T-helper 17 cell (primary cell): Measurements from ENCODE around the gene FBXO21. TPM values are rescaled to one million over a fixed set of nuclear protein-coding genes. Genes with fewer than 3 reads are reported as not detected.
"Not testable (repeated sequence)": the region's sequence is repeated elsewhere in the genome, so short reads cannot be mapped to it uniquely, and the experiment has no call there.

Source experiments
- ATAC-seq: fragments of 150-1000 bp; cut with Tn5 transposase; 2 replicates; pipeline ENCODE4 v1.10.0; 2021; ENCODE audit warnings: mild to moderate bottlenecking, moderate library complexity
- DNase-seq, 3 donors: peaks; one replicate each; pipeline versions ENCODE4 v3.0.0 to v3.0.0-alpha.2; 2020 to 2021
- H3K9me3 ChIP-seq: one replicate; pipeline ENCODE4 v1.7.0; 2013; ENCODE audit warnings: low read length, mild to moderate bottlenecking; ENCODE audit not compliant: control insufficient read depth, poor library complexity, severe bottlenecking
- H3K27ac Mint-ChIP-seq: one replicate; pipeline ENCODE4 v1.8.0; 2022; ENCODE audit warnings: mild to moderate bottlenecking, moderate library complexity, mixed read lengths
- H3K27me3 Mint-ChIP-seq: one replicate; pipeline ENCODE4 v1.8.0; 2022; ENCODE audit warnings: mixed read lengths
- H3K36me3 Mint-ChIP-seq: one replicate; pipeline ENCODE4 v1.8.0; 2022; ENCODE audit warnings: low read depth, mixed read lengths
- H3K4me1 Mint-ChIP-seq: one replicate; pipeline ENCODE4 v1.8.0; 2022; ENCODE audit warnings: mild to moderate bottlenecking, mixed read lengths
- H3K4me3 Mint-ChIP-seq: one replicate; pipeline ENCODE4 v1.8.0; 2022; ENCODE audit warnings: mild to moderate bottlenecking, moderate library complexity, mixed read lengths
- total RNA-seq, 4 donors: library from RNA in 2 of 4; stranded (reverse) in 2 of 4; gene quantifications; one replicate each; pipeline ENCODE4 v1.2.3 and lab custom pipeline; 2022 to 2026

The FBXO21 gene
- total RNA-seq, 2 donors from 2014 or later = 61.7 to 65.5 TPM

- not testable (repeated sequence) for H3K36me3 Mint-ChIP-seq, ATAC-seq, DNase-seq, H3K27me3 Mint-ChIP-seq, H3K9me3 ChIP-seq, H3K4me3 Mint-ChIP-seq
- H3K4me1 Mint-ChIP-seq = peaks cover 19% of the 10 kb centered on the region
- peak overlapping the region; percentile 9 for H3K27ac Mint-ChIP-seq
Measured at GRCh38 chr12:117192581-117192980, 2.3 kb upstream of the FBXO21 start.

DNA sequence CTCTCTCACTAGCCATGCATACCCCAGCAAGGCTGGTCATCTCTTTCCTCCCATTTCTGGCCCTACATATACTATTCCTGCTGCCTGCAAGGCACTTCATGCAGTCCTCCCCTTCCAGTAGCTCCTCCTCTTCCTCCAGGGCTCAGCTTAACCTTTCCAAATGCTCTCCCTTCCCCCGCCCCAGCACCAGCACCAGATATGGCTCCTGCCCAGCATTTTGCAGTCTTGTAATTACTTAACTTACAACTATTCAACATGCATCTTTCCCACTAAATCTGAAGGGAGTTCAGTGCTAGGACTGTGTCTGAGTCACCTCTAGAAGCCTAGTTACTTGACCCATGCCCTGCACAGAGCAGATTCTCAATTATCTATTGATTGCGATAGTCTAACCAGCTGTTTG lies 1.8 kb upstream of the FBXO21 start:
- Mint-ChIP-seq H3K27ac (peak overlapping the region; percentile 9), H3K4me3 (peak overlapping the region; percentile 13)
- no peak for ATAC-seq

GRCh38 chr12:117189725-117190209 lies 503 bp downstream of the FBXO21 start:
- Mint-ChIP-seq H3K36me3 (no peaks in the 10 kb centered on the region), H3K27me3 (no peaks in the 10 kb centered on the region), H3K4me1 (peaks cover 26% of the 10 kb centered on the region), H3K27ac (peak overlapping the region; percentile 90), H3K4me3 (peak overlapping the region; percentile 96)
- peak in 2 of 3 donors; percentile 10 to 15 for DNase-seq
- peak; percentile 39 for ATAC-seq
- H3K9me3 ChIP-seq = no peaks in the 10 kb centered on the region

More for the DNA sequence above, 1.8 kb upstream of the FBXO21 start:
- H3K4me1 Mint-ChIP-seq = peaks cover 22% of the 10 kb centered on the region
- peaks cover under 1% of the 10 kb centered on the region for H3K27me3 Mint-ChIP-seq
- no peaks in the 10 kb centered on the region for H3K36me3 Mint-ChIP-seq
- no peak for DNase-seq
- H3K9me3 ChIP-seq = no peaks in the 10 kb centered on the region

- Mint-ChIP-seq H3K4me1 (peaks cover 27% of the 10 kb centered on the region), H3K27me3 (no peaks in the 10 kb centered on the region), H3K4me3 (peak overlapping the region; percentile 96), H3K27ac (peak overlapping the region; percentile 90), H3K36me3 (no peaks in the 10 kb centered on the region)
- no peaks in the 10 kb centered on the region for H3K9me3 ChIP-seq
- ATAC-seq (no peak), DNase-seq (no peak)
Measured at GRCh38 chr12:117188961-117189724, 1.1 kb downstream of the FBXO21 start.

DNA sequence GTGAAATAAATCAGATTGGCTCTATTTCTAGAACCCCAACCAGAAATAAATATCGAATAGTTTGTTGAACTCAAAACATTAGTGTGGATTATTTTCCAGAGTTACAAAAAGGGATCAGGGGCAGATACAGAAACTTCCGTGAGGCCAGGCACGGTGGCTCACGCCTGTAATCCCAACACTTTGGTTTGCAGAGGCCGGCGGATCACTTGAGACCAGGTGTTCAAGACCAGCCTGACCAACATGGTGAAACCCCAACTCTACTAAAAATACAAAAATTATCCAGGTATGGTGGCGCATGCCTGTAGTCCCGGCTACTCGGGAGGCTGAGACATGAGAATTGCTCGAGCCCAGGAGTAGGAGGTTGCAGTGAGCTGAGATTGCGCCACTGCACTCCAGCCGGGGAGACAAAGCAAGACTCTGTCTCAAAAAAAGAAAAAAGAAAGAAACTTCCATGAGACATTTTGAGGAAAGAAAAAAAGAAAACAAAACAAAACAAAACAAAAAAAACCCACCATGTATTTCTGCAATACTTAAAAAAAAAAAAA lies 2.1 kb downstream of the FBXO21 start:
- H3K9me3 ChIP-seq = no peaks in the 10 kb centered on the region
- no peak for DNase-seq
- no peak for ATAC-seq
- H3K27me3 Mint-ChIP-seq = no peaks in the 10 kb centered on the region
- H3K4me3 Mint-ChIP-seq = peak overlapping the region; percentile 96
- peaks cover 2% of the 10 kb centered on the region for H3K36me3 Mint-ChIP-seq
- H3K4me1 Mint-ChIP-seq = peaks cover 27% of the 10 kb centered on the region
- peak overlapping the region; percentile 90 for H3K27ac Mint-ChIP-seq

- Mint-ChIP-seq H3K36me3 (peaks cover 2% of the 10 kb centered on the region), H3K4me1 (peaks cover 27% of the 10 kb centered on the region), H3K27me3 (no peaks in the 10 kb centered on the region), H3K27ac (no peak overlapping the region), H3K4me3 (no peak overlapping the region)
- H3K9me3 ChIP-seq = no peaks in the 10 kb centered on the region
- DNase-seq (no peak), ATAC-seq (no peak)
Measured at GRCh38 chr12:117187421-117187820, 2.8 kb downstream of the FBXO21 start.

- H3K36me3 Mint-ChIP-seq = peaks cover 11% of the 10 kb centered on the region
- ATAC-seq = no peak
Measured at GRCh38 chr12:117182866-117183265, 7.4 kb downstream of the FBXO21 start.

GRCh38 chr12:117181468-117181843 lies 8.8 kb downstream of the FBXO21 start:
- not testable (repeated sequence) for H3K4me3 Mint-ChIP-seq, H3K27me3 Mint-ChIP-seq, DNase-seq, H3K27ac Mint-ChIP-seq, ATAC-seq, H3K9me3 ChIP-seq
- Mint-ChIP-seq H3K36me3 (peaks cover 11% of the 10 kb centered on the region), H3K4me1 (peaks cover 22% of the 10 kb centered on the region)

More at GRCh38 chr12:117182866-117183265, 7.4 kb downstream of the FBXO21 start:
- DNase-seq = no peak
- Mint-ChIP-seq H3K4me1 (peaks cover 19% of the 10 kb centered on the region), H3K4me3 (no peak overlapping the region), H3K27me3 (no peaks in the 10 kb centered on the region), H3K27ac (no peak overlapping the region)
- H3K9me3 ChIP-seq = no peaks in the 10 kb centered on the region

GRCh38 chr12:117180758-117181467 lies 9.4 kb downstream of the FBXO21 start:
- ATAC-seq (no peak), DNase-seq (no peak)
- H3K4me3 Mint-ChIP-seq = no peak overlapping the region
- H3K27ac Mint-ChIP-seq = peak overlapping the region; percentile 29
- H3K36me3 Mint-ChIP-seq = peaks cover 15% of the 10 kb centered on the region
- H3K27me3 Mint-ChIP-seq = no peaks in the 10 kb centered on the region
- peaks cover 27% of the 10 kb centered on the region for H3K4me1 Mint-ChIP-seq
- no peaks in the 10 kb centered on the region for H3K9me3 ChIP-seq

GRCh38 chr12:117178745-117179144 lies 11.5 kb downstream of the FBXO21 start:
- no peak for DNase-seq
- no peak for ATAC-seq

GRCh38 chr12:117178301-117178700 lies 12.0 kb downstream of the FBXO21 start:
- Mint-ChIP-seq H3K4me3 (no peak overlapping the region), H3K36me3 (peaks cover 16% of the 10 kb centered on the region), H3K27me3 (no peaks in the 10 kb centered on the region), H3K27ac (peak overlapping the region; percentile 37), H3K4me1 (peaks cover 23% of the 10 kb centered on the region)
- ATAC-seq (no peak), DNase-seq (no peak)
- H3K9me3 ChIP-seq = no peaks in the 10 kb centered on the region

More at GRCh38 chr12:117178745-117179144, 11.5 kb downstream of the FBXO21 start:
- no peaks in the 10 kb centered on the region for H3K27me3 Mint-ChIP-seq
- peak overlapping the region; percentile 37 for H3K27ac Mint-ChIP-seq
- peaks cover 17% of the 10 kb centered on the region for H3K36me3 Mint-ChIP-seq
- H3K4me1 Mint-ChIP-seq = peaks cover 23% of the 10 kb centered on the region
- peak overlapping the region; percentile 52 for H3K4me3 Mint-ChIP-seq
- no peaks in the 10 kb centered on the region for H3K9me3 ChIP-seq

DNA sequence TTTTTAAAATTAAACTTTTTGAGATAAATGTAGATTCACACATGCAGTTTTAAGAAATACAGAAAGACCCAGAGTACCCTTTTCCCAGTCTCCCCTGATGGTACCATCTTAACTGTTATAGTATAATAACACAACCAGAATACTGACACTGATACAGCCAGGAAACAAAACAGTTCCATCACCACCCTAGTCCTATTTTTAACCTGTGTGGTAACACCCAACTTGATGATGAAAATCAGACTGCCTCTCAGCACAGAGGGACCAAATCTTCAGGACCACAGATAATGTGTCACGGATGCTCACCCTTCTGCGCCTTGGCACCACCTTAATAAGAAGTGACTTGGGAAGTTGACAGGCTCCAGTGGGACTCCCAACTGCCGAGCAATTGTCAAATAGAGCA lies 18.1 kb downstream of the FBXO21 start:
- peak overlapping the region; percentile 62 for H3K27ac Mint-ChIP-seq
- ATAC-seq (no peak), DNase-seq (no peak)
- no peaks in the 10 kb centered on the region for H3K27me3 Mint-ChIP-seq
- H3K36me3 Mint-ChIP-seq = peaks cover 10% of the 10 kb centered on the region
- peaks cover 10% of the 10 kb centered on the region for H3K4me1 Mint-ChIP-seq
- H3K4me3 Mint-ChIP-seq = no peak overlapping the region
- H3K9me3 ChIP-seq = no peaks in the 10 kb centered on the region

- Mint-ChIP-seq H3K36me3 (peaks cover 15% of the 10 kb centered on the region), H3K4me3 (no peak overlapping the region), H3K4me1 (peaks cover 11% of the 10 kb centered on the region), H3K27me3 (no peaks in the 10 kb centered on the region), H3K27ac (peak overlapping the region; percentile 62)
- ATAC-seq = no peak
- H3K9me3 ChIP-seq = no peaks in the 10 kb centered on the region
- no peak for DNase-seq
Measured at GRCh38 chr12:117171499-117172162, 18.6 kb downstream of the FBXO21 start.
